HTERT RPE-1 (cell line): ENCODE data around the gene SNUPN.
"Not testable (repeated sequence)": the region's sequence is repeated elsewhere in the genome, so short reads cannot be mapped to it uniquely, and the experiment has no call there.

Source experiments
- in situ Hi-C: fragments of 300-500 bp; cut with MboI; formaldehyde crosslinking; loops from 4 replicates; pipeline ENCODE4 v1.14.3; 2020; ENCODE audit warnings: low sequenced_read_pairs

Gene SNUPN

DNA sequence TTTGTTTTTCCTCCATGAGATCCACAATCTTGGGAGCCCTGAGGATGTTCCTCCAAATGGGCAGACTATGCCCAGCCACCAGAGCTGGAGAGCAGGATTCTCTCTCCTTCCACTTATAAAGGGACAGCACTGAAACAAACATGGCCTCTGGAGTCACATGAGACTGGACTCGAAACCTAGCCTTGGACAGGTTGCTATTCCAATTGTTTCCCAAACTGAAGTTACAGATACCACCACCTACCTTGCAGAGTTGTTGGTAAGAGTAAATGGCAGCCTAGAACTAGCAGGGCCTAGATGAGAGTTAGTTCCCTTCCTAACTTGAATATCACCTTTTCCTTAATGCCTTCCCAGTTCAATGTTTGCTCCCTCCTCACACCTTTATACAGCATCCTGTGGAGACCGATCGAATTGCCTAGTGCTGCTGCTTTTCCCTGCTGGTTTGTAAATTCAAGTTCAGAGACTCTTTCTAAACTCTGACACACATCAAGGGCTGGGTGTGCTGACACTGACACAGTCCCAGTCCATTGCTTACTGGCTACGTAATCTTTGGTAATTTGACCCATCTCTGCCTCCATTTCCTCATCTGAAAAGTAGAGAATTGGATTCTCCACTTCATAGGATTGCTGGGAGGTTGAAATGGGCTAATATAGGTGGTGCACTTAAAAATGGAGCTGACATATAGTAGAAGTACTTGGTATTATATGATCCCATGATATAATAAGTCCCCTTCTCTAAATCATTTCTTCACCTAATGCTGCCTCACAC, 11.9 kb upstream of the SNUPN start:
- in situ Hi-C loops: no loop called here

DNA sequence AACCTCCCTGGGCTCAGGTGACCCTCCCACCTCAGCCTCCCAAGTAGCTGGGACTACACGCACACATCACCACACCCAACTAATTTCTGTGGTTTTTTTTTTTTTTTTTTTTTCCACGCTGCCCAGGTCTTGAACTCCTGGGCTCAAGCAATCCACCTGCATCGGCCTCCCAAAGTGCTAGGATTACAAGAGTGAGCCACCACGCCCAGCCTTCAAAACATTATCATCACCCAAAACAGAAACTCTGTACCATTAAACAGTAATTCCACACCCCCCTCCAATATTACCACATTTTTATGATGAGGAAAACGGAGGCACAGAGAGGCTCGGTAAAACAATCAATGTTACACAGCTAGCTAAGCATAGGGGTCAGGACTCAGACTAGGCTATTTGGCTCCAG, 10.5 kb upstream of the SNUPN start:
- in situ Hi-C loops: no loop called here

DNA sequence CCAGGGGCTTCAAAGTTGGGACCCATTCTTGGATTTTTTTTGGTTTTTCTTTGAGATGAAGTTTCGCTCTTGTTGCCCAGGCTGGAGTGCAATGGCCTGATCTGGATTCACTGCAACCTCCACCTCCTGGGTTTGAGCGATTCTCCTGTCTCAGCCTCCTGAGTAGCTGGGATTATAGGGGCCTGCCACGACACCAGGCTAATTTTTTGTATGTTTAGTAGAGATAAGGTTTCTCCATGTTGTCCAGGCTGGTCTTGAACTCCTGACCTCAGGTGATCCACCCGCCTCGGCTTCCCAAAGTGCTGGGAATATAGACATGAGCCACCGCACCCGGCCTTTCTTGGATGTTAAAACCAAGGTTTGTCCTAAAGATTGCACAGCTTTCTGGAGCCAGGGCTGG, 8.4 kb upstream of the SNUPN start:
- in situ Hi-C loops: not testable (repeated sequence)

DNA sequence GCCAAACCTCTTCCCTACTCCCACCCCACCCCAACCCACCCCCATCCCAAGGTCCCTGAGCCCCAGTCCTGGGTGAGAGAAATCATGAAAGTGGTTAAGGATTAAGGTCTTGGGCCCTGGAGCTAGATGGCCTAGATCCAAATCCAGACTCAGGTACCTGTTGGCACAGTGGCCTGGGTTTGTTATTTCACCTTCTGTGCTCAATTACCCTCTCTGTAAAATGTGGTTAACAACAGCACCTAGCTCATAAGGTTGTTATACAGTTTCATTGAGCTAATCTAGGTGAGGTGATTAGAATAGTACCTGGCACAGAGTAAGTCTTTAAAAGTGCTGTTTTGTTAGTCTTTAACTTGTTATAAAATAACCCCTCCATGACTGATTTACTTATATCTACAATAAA, 6.4 kb upstream of the SNUPN start:
- in situ Hi-C loops: no loop called here

DNA sequence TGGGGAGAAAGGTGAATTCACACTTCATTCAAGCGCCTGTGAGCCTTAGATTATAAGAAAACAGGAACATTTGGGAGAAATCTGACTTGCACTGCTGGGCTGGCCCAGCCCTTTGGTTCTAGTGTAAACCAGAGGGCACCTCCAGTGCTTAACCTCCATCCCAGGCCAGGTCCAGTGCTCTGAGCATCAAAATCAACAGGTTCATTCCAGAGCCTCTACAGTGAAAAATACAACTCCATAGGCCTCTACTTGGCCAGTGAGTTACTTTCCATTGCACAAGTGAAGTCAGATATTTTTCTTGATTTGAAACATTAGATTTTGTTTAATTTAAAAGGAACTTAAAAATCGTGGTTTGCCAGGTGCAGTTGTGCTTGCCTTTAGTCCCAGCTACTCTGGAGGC, 3.0 kb downstream of the SNUPN start:
- in situ Hi-C loops: no loop called here

DNA sequence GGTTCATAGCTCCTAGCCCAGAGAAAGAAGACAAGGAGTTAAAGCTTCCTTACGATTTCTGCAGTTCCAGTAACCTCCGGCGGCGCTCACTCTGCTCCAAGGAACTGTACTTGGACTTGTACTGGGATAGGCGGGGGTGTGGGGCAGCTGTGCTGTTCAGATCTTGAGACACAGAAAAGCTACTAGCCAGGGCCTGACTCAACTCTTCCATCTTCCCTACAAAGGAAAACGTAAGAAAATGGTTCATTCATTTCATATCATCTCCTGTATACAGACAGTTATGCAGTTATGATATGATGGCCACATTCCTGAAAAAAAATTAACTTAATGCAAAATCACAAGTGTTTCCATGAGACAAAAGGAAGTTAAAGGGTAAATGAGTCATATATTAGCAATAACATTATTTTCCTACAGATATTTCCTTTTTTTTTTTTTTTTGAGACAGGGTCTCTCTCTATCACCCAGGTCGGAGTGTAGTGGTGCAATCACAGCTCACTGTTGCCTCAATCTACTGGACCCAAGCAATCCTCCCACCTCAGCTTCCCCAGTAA, 4.6 kb downstream of the SNUPN start:
- in situ Hi-C loops: no loop called here

DNA sequence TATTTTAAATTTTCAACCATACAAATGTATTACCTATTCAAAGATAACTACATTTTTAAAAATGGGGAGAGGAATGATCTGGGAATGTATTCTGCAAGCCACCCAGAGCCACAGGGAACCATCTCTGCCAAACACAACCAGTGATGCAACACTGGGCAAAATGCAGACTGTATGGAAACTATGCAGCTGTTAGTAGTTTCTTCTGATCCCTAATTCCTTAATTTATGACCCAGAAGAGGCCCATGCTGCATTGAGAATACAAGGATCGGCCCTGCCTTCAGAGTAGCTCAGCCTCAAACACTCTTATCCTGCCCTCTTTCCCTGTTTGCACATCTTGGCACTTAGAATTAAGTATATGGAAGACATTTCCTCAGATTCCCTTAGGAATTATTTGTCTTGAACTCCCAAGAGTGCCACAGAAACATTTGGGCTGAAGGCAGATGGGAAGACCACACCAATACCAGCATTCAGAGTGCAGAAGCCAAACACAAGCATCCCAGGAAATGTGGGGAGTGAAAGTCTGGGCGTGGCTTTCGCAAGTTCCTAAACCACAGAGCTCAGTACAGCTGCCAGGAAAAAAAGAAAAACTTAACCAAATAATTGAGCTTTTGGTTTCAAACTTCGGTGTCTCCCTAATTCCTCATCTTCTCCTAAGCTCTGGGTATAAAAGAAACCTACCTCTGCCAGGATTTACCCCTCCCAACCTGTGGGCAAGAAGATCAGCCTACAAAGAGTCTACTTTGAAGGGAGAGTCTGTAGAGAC, 5.3 kb downstream of the SNUPN start:
- in situ Hi-C loops: no loop called here

DNA sequence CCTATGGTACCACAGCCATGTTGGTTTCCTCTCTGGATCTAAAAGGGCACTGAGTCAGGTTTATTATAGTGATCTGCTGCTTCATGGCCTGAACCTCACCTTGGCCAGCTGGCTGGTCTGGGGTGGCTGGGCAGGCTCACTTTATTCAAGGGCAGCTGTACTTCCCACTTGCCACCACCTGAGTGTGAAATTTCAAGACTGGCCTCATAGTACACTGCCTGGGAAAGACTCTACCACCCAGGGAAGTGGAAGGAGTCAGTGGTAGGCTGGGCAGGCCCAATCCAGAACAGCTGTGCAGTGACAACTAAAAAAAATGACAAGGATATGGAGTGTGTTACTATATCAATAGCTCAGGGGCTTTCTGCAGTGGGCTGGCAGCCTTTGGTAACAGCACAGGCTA, 8.8 kb downstream of the SNUPN start:
- in situ Hi-C loops: no loop called here

DNA sequence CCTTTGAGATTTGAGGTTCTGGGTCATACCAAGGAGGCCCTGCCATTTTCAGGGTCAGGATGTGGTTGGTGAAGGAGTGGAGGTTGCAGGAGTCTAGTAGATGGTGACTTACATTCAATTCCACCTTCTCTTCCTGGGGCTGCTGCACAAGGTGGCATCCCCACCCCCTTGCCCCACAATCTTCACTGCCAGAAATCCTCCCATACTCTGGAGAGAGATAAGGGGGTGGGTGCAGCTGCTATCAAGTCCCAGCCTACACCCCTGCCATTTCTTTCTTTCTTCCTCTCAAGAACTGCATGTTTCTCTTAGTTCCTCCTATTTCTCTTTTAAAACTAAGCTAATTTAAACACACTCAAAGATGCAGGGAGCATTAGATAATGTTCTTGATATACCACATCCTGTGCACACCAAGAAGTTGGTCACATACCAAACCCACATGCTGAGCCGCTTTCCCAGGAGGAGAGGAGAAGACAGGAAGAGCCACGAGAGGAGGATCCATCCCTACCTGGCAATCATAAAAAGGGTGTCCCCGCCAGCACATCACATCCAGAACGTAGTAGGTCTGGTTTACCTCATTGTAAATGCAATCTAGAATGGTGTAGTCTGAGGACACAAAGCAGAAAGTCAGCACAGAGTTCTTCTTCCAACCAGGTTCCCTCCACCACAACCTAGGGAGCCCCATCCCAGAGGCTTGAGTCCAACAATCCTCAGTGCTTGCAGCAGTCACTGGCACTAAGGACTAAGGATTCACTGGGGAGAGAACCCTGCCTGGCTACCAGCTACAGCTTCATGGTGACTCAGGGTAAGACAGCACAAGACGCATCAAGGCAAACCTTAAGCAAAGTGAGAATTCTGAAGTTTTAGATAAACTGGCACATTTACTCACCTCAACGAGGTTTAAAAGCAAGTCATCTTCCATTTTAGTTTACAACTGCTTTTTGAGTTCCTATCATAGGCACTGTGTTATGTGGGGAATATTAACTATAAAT, 18.5 kb downstream of the SNUPN start:
- in situ Hi-C loops: no loop called here

DNA sequence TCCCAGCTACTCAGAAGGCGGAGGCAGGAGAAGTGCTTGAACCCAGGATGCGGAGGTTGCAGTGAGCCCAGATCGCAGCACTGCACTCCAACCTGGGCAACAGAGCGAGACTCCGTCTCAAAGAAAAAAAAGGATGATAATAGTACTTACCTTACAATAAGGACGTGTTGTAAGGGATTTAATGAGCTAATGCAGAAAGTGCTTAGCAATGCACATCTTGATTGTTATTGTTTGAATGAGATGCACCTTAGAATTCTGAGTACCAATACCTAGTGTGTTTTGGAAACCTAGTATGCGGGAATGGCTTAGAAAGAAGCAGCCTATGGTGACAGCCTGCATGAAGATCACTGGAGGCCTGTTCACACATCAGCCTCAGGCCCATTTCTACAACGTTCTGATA, 19.5 kb downstream of the SNUPN start:
- in situ Hi-C loops: no loop called here

DNA sequence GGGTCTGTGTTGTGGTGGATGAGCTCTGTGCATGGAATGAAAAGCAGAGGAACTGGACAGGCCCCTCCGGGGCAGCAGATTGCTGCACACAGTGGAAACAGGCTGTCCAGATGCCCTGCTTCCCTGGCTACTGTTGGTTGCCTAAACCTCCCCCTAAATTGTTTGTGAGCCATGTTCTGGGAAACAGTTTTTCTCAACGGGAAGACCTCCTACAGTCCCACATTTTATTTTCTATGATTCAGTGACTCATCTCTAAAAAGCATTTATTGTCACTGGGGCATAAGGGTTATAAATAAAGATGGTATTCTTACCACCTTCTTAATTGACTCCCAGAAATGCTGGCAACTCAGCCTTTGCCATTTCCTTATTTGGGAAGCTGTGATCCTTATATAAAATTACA, 26.1 kb downstream of the SNUPN start:
- in situ Hi-C loops: no loop called here

DNA sequence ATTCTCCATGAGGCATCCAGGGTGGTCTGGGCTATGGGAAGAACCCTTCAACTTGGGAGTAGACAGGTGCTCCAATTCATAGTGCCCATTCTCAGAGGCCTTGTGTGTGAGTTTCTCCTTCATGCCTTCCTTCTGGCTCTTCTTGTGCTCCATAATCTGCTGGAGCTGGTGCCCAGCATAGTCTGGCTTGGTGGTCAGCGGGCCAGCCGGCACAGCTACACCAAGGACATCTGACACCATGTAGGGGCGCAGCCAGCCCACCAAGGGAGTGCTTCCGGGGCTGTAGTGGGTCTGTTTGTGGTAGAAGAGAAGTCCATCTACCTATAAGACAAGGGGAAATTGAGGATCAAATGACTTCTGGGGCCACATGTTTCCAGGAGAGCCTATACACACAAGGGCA, 27.2 kb downstream of the SNUPN start:
- in situ Hi-C loops: no loop called here

DNA sequence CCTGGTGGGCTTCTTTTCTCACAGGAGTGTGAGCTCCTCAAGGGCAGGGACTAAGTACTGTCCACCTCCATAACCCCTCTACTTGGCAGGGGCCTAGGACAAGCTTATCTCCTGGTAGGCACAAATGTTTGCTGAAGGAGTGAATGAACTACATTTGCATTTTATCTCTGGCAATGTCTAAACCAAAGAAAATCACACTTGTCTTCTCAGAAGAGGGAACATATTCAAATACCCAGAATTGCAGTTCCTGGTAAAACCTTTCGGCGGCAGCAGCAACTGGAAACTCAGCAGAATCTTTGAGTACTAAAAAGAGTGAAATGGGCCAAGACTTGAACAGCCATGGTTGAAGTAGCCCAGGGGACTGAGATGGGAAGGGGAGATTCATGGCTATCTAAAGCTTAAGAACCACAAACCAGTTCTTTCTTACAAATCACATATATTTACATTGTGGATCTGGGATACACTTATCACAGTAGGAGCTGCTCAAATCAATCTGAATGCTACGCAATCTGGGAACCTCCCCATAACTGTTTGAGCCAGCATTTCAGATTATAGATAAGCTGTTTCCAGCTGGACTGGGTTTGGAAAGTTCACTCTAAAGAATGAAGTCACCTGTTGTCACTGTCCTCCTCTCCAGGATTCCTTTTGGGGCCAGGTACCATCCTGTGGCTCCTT, 27.7 kb downstream of the SNUPN start:
- in situ Hi-C loops: no loop called here

DNA sequence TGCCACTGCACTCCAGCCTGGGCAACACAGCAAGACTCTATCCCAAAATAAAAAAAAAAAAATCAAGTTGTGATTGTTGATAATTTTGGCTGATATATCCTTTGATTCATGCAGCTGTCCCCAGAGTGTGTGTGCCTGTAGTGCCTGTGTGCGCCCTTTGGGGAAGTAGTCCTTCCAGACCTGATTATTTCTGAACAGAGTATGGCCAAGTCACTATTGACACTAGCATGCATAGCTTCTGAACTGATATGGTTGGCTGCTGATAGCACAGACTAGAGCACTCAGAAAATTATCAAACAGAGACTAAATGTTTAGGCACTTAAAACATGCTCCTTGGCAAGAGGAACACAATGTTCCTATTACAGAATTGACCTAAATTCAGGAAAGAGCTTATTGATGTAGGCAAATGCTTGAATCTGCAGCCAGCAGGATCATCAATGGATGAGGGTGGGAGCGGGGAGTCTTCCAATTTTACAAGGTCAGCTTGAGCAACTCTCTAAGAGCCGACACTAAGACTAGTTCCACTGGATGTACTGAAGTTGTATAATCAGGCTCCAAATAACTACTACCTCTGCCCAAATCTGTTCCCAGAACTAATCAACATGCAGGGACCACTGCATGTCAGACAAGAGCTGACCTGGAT, 28.7 kb downstream of the SNUPN start:
- in situ Hi-C loops: no loop called here

DNA sequence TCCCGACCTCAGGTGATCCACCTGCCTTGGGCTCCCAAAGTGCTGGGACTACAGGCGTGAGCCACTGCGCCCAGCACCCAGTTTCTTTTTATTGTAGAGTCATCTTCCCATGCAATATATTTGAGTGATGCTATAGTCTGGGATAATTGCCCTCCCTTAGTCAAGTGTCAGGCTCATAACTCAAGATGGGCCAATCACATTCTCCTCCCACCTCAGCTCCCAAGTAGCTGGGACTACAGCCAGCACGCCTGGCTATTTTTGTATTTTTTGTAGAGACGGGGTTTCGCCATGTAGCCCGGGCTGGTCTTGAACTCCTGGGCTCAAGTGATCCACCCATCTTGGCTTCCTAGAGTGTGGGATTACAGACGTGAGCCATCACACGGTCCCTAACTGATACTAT, 31.2 kb downstream of the SNUPN start:
- in situ Hi-C loops: no loop called here

DNA sequence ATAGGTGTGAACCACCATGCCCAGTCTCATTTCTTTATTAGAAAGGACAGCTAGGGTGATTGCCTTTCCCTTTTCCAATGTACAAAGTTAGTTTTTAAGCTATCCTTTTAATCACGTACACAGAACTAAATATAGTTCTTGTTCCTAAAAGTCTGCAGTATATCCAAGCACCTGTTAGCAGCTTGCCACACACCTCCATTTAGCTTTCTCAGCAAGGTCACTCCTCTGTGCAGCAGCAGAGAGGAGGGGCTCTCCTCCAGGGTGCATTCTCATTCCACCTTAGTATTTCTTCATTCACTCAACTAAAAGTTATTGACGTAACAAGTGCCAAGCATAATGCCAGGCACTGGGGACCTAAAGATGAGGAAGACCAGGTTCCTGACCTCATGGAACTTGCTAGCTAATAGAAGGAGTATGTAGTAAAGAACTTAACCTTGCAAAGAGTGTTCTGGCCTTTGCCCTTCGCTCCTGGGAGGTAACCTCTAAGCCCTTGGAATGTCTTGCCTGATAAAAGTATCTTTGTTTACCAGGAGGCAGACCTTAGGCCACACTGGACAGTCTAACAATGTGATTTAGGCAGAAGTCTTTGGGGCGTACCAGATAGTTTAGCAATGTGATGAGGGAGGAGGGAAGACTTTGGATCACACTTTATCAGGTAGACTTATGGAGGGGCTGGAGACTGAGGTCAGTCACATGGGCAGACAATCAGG, 33.7 kb downstream of the SNUPN start:
- in situ Hi-C loops: no loop called here

DNA sequence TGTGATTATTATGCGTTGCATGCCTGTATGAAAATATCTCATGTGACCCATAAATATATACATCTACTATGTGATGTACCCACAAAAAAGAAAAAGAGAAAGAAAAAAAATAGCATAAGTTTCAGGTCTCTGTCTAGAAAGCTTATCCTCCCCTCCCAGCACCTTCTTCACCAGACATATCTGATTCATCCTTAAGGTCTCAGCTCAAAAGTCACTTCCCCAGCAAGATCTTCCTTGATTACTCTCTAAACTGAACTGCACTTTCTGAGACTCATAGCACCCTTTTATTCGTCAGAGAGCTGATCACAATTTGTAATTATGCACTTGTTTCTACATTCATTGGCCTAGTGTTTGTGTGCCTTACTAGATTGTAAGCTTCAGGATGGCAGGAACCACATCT, 35.3 kb downstream of the SNUPN start:
- in situ Hi-C loops: no loop called here

DNA sequence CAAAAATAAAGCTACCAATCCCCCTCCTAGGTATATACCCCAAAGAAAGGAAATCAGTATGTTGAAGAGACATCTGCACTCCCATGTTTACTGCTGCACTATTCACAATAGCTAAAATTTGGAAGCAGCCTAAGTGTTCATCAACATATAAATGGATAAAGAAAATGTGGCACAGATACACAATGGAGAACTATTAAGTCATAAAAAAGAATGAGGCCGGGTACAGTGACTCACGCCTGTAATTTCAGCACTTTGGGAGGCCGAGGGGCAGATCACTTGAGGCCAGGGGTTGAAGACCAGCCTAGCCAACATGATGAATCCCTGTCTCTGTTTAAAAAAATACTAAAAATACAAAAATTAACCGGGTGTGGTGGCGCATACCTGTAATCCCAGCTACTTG, 36.5 kb downstream of the SNUPN start:
- in situ Hi-C loops: no loop called here

DNA sequence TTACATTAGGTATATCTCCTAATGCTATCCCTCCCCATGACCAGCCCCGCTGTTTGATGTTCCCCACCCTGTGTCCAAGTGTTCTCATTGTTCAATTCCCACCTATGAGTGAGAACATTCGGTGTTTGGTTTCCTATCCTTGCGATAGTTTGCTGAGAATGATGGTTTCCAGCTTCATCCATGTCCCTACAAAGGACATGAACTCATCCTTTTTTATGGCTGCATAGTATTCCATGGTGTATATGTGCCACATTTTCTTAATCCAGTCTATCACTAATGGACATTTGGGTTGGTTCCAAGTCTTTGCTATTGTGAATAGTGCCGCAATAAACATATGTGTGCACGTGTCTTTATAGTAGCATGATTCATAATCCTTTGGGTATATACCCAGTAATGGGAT, 39.1 kb downstream of the SNUPN start:
- in situ Hi-C loops: not testable (repeated sequence)
